ENCODE data around the gene WNT5A.
"Not testable (repeated sequence)": the region's sequence is repeated elsewhere in the genome, so short reads cannot be mapped to it uniquely, and the experiment has no call there.

Gene WNT5A

DNA sequence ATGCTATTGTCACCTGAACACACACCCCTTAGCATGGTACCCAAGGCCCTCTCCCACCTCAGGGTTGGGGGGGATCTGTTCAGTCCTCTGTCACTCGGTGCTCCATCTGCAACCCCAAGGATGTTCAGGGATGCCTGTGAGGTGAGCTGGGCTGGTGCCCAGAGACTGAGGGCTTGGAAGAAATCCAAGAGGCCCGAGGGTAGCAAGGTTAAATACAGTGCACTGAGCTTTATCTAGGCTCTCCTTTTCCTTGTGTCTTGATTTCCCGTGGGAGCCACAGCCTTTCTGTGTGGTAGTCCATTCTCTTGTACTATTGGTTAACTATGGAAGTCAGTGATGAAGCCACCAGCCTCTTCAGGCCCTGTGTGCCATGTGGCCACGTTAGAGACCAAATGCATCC lies 18.7 kb upstream of the WNT5A start:
- Histone ChIP-seq H3K4me3 (ENCODE audit: low read depth, low read length) (no peak overlapping the region), H3K9me3 (ENCODE audit: control insufficient read depth, insufficient read depth, low read depth, low read length) (no peaks in the 10 kb centered on the region), H3K27ac (ENCODE audit: extremely low read depth, low read depth, low read length) (no peak overlapping the region), H3K4me1 (ENCODE audit: control insufficient read depth, insufficient read depth, low read length) (peaks cover 6% of the 10 kb centered on the region), H3K36me3 (ENCODE audit: control insufficient read depth in 2 of 2, insufficient read depth in 1 of 2, low read length in 2 of 2) (no peaks in the 10 kb centered on the region)
- POLR2A ChIA-PET, result no interaction called here
- TF ChIP-seq ZSCAN30 (tag by site-specific recombination; IDR thresholded peaks at IDR 0.05) (no peak), OSR2 (tag by site-specific recombination; IDR thresholded peaks at IDR 0.05) (no peak), ZNF596 (tag by site-specific recombination; IDR thresholded peaks at IDR 0.05) (no peak), SCRT2 (tag by site-specific recombination; IDR thresholded peaks at IDR 0.05) (no peak), ZBTB17 (tag by site-specific recombination; IDR thresholded peaks at IDR 0.05) (no peak), PBX3 (CRISPR knock-in tag; IDR thresholded peaks at IDR 0.05) (no peak), ZNF132 (tag by site-specific recombination; IDR thresholded peaks at IDR 0.05; ENCODE audit: borderline replicate concordance) (no peak), TRIM28 (IDR thresholded peaks at IDR 0.05; ENCODE audit: borderline replicate concordance, low read length) (no peak), SP2 (tag by site-specific recombination; IDR thresholded peaks at IDR 0.05) (no peak)
- CTCF ChIA-PET, result interaction anchor here (0.6 to 1.3 kb wide), 2 partner anchors 10 to 28 kb away, joined by 3 read pairs; no protein-coding TSS in a partner anchor

- H3K27ac ChIP-seq (ENCODE audit: extremely low read depth, low read depth, low read length); H3K4me3 ChIP-seq (ENCODE audit: low read depth, low read length); H3K9me3 ChIP-seq (ENCODE audit: control insufficient read depth, insufficient read depth, low read depth, low read length); H3K36me3 ChIP-seq (ENCODE audit: control insufficient read depth in 2 of 2, insufficient read depth in 1 of 2, low read length in 2 of 2); H3K4me1 ChIP-seq (ENCODE audit: control insufficient read depth, insufficient read depth, low read length); POLR2A ChIA-PET: not testable (repeated sequence)
- CTCF ChIA-PET, result interaction anchor here (0.8 to 1.9 kb wide), 3 partner anchors 9 to 578 kb away, joined by 3 to 7 read pairs (median 3); no protein-coding TSS in a partner anchor
- 0 out of 2 replicates have a peak, but pooled peaks have one; percentile 19 for TF ChIP-seq SP3 (tag by site-specific recombination; IDR thresholded peaks at IDR 0.05)
- TF ChIP-seq ZNF76 (tag by site-specific recombination; IDR thresholded peaks at IDR 0.05; ENCODE audit: borderline replicate concordance, low read depth), result peak; percentile 36; the same call in 1 of the 2 replicates
- peak; percentile 96 for TF ChIP-seq MZF1 (tag by site-specific recombination; IDR thresholded peaks at IDR 0.05; ENCODE audit: borderline replicate concordance)
- TF ChIP-seq PRDM1 (tag by site-specific recombination; IDR thresholded peaks at IDR 0.05), result 0 out of 2 replicates have a peak, but pooled peaks have one; percentile 7
- peak; percentile 34; the same call in 1 of the 2 replicates for TF ChIP-seq ZNF341 (tag by site-specific recombination; IDR thresholded peaks at IDR 0.05; ENCODE audit: low read depth)
- TF ChIP-seq ZNF660 (tag by site-specific recombination; IDR thresholded peaks at IDR 0.05), result 0 out of 2 replicates have a peak, but pooled peaks have one; percentile 24
- TF ChIP-seq KLF8 (tag by site-specific recombination; IDR thresholded peaks at IDR 0.05), result 0 out of 2 replicates have a peak, but pooled peaks have one; percentile 39
- TF ChIP-seq ZIC2 (tag by site-specific recombination; IDR thresholded peaks at IDR 0.05), result peak; percentile 45; the same call in 1 of the 2 replicates
- TF ChIP-seq, protein P1, sequence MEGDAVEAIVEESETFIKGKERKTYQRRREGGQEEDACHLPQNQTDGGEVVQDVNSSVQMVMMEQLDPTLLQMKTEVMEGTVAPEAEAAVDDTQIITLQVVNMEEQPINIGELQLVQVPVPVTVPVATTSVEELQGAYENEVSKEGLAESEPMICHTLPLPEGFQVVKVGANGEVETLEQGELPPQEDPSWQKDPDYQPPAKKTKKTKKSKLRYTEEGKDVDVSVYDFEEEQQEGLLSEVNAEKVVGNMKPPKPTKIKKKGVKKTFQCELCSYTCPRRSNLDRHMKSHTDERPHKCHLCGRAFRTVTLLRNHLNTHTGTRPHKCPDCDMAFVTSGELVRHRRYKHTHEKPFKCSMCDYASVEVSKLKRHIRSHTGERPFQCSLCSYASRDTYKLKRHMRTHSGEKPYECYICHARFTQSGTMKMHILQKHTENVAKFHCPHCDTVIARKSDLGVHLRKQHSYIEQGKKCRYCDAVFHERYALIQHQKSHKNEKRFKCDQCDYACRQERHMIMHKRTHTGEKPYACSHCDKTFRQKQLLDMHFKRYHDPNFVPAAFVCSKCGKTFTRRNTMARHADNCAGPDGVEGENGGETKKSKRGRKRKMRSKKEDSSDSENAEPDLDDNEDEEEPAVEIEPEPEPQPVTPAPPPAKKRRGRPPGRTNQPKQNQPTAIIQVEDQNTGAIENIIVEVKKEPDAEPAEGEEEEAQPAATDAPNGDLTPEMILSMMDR (tag by site-specific recombination; IDR thresholded peaks at IDR 0.05), result 0 out of 2 replicates have a peak, but pooled peaks have one; percentile 26
- 0 out of 2 replicates have a peak, but pooled peaks have one; percentile 15 for TF ChIP-seq FEZF1 (tag by site-specific recombination; IDR thresholded peaks at IDR 0.05)
- TF ChIP-seq ZSCAN30 (tag by site-specific recombination; IDR thresholded peaks at IDR 0.05), result peak; percentile 65; the same call in 1 of the 2 replicates
- peak; percentile 69 for TF ChIP-seq ZNF654 (tag by site-specific recombination; IDR thresholded peaks at IDR 0.05; ENCODE audit: low read depth)
- 0 out of 2 replicates have a peak, but pooled peaks have one; percentile 40 for TF ChIP-seq ZNF518A (tag by site-specific recombination; conservative IDR thresholded peaks at IDR 0.05; ENCODE audit: low read depth)
- 0 out of 2 replicates have a peak, but pooled peaks have one; percentile 26 for TF ChIP-seq ZXDB (tag by site-specific recombination; IDR thresholded peaks at IDR 0.05)
Measured at GRCh38 chr3:55505102-55505501, 18.0 kb upstream of the WNT5A start.

All from HEK293 (cell line).